GM18502 (cell line): ENCODE data around the gene CLCNKB.
"Not testable (repeated sequence)": the region's sequence is repeated elsewhere in the genome, so short reads cannot be mapped to it uniquely, and the experiment has no call there.

Source experiments
- ATAC-seq: cut with Tn5 transposase; IDR thresholded peaks from one replicate; pipeline ENCODE4 v1.9.1; 2021; ENCODE audit warnings: mild to moderate bottlenecking; ENCODE audit not compliant: unreplicated experiment, poor library complexity

CLCNKB gene

GRCh38 chr1:16014509-16015482 lies 28.8 kb upstream of the CLCNKB start:
- no peak for ATAC-seq

- no peak for ATAC-seq
Observed at GRCh38 chr1:16015491-16015890, 28.1 kb upstream of the CLCNKB start.

DNA sequence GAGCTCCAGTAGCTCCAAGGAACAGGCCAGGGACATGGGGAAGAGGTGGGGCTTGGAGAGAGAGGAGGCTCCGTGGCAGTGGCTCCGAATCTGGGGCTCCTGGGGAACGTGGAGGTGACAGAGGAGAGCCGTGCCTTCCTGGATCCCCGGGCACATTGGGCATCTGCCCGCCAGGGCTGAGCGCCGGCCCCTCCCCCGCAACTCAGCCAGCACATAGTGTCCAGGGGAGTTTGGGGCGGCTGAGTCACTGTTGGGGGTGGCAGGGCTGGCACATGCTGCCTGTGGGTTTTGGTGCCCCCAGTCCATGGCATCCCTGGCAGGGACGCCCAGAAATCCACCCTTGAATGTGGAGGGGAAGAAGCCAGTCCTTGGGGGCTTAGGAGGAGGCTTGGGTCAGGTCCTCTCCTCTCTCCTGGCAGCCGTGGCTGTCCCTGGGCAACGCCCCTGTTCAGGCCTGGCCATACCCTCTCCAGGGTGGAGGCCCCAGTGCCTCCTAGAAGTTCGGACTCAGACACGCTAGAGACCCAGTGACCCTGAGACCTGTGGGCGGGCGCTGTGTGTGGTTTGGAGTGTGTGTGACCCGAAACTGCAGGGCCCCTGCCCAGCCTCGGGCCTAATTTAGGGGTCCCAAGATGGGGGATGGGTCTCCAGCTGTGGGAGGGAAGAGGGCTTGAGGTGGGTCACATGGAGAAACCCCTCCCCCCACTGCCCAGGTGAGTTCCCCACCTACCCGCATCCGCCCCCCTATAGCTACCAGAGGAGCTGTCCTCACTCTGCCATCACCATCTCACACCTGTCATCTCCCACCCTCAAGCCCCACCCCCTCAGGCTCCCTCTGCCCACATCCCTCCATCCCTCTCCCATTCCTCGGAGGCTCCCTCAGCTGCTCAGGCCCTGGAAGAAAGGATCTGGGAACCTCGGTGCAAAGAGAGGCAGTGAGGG lies 27.4 kb upstream of the CLCNKB start:
- ATAC-seq = no peak

DNA sequence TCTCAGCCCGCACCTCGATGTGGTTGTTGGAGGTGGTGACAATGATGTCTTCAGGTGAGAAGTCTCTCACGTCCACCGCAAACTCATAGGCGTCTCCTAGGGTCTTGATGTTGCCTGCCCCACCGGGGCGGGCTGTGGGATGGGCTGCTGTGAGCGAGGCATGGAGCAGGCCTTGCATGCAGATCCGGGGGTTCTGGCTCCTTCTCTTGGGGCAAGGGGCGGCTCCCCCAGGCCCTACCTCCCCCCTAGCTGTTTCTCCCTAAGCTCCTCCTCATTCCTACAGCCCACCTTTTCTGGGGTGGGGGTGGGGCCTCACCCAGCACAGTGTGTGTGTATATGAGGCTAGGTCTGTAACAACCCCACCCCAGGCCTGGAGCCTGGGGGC lies 26.5 kb upstream of the CLCNKB start:
- no peak for ATAC-seq

- ATAC-seq = no peak
Observed at GRCh38 chr1:16017461-16018303, 25.9 kb upstream of the CLCNKB start, which contains the start of gene HSPB7. Gene HSPB7, minus strand, starts transcription at chr1:16018043. Its CDS starts 80 bp downstream, at chr1:16017963.

DNA sequence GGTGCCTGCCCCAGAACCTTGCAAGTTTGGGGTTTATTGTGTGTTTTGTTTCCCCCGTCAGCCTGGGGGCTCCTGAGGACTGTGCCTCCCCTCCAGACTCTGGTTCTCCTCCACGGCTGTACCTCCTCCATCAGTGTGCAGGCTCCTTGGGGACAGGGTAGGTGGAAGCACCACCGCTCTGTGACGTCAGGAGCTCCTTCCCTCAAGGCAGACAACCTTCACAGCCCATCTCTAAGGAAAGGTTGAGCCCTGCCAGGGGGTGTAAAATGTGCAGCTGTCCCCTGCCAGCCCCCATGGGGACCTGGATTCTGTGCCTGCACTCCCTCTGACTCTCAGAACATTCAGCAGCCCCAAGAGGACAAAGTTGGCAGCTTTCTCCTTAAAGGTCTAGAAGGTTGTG lies 25.3 kb upstream of the CLCNKB start:
- ATAC-seq = no peak

DNA sequence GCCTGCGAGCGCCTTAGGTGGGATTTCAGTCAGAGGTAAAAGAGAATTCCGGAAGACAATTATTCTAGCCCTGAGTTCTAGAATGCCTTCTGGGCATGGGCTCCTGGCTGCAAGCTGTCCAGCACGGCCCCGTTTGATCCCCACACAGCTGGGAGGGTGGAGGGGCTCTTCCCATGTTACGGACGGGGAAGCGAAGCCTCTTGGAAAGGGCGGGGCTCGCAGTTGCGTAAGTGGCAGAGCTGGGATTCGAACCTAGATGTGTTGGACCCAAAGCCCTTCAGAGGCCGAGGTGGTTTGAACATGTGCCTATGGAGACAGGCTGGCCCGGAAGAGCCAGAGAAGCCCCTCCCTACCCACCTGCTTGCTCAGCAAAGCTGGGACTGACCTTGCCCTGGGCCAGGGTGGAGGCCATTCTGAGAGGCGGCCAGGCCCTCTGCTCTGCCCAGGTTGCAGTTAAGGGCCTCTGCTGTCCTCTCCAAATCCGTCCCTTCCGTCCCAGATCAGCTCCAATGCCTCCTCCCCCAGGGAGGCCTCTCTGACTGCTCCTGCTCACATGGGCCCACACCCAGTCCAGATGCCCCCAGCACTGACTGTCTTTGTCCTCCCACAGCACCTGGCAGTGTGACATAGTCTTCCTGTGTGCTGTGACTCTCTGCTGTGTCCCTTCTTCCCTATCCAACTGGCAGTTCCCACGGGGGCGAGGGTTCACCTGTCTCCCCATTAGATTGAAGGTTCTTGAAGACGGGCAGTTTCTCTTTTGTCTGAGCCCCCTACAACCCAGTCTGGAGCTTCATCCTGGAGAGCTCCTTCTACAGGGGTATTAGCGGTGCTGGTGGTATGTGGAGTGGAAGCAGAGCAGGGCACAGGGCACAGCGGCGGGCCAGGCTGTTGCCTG lies 24.6 kb upstream of the CLCNKB start:
- ATAC-seq = no peak

- ATAC-seq = no peak
Observed at GRCh38 chr1:16019644-16020277, 23.8 kb upstream of the CLCNKB start.

DNA sequence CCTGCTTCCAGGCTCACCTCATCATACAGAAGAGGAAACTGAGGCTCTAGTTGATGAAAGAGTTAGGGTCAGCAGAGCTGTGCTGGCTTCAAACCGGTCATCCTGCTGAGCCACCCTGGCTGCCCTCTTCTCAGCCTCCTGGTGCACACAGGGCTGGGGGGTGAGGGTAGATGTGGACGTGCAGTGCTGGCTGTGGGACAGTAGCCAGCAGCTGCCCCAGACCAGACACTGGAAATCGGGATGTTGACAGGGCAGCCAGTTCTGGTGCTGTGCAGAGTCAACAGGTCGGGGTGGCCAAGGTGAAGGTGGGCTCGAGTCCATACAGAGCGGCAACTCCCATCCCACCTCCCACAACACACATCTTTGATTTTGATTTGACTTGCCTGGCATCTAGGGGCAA lies 23.3 kb upstream of the CLCNKB start:
- ATAC-seq = no peak

DNA sequence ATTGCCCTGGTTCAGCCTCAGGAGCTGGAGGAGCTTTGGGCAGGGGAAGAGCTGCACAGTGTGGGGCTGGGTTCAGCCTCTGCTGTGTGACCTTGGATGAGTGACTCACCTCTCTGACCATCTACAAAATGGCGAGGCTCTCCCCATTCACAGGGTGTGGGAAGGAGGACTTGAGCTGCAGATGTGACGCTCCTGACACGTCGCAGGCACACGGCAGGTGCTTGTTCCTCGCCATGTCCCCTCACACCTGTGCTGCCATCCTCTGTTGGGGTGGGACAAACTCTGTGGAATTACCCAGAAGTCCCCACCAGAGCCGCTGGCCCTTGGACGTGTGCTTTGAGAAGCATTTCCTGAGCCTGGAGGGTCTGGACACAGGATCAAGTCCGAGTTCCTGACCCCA lies 22.7 kb upstream of the CLCNKB start:
- ATAC-seq = not testable (repeated sequence)

GRCh38 chr1:16021681-16022080 lies 21.9 kb upstream of the CLCNKB start, which contains the start of gene CLCNKA:
Gene CLCNKA, plus strand, starts transcription at chr1:16022036. Its CDS starts 584 bp downstream, at chr1:16022620.
- ATAC-seq = no peak

DNA sequence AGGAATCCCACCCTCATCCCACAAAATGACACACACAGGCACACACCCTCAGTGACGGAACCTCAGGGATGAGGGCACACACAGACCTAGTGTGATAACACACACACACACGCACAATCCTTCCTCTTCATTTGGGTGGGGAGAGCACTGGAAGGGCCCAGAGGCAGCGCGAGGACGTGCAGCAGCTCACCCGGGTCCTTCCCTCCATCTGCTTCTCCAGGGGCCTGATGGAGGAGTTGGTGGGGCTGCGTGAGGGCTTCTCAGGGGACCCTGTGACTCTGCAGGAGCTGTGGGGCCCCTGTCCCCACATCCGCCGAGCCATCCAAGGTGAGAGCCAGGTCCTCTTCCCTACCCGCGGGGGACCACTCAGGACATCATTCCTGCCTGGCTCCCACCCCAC lies 21.2 kb upstream of the CLCNKB start:
- ATAC-seq = no peak

- ATAC-seq = no peak
Observed at GRCh38 chr1:16023050-16023653, 20.4 kb upstream of the CLCNKB start.

GRCh38 chr1:16026302-16026701 lies 17.3 kb upstream of the CLCNKB start:
- not testable (repeated sequence) for ATAC-seq

GRCh38 chr1:16026723-16027484 lies 16.7 kb upstream of the CLCNKB start:
- no peak for ATAC-seq

GRCh38 chr1:16028237-16029002 lies 15.2 kb upstream of the CLCNKB start:
- ATAC-seq = no peak

GRCh38 chr1:16029003-16029268 lies 14.6 kb upstream of the CLCNKB start:
- not testable (repeated sequence) for ATAC-seq
